Measurements from ENCODE around the gene SUN5.

SUN5 gene

DNA sequence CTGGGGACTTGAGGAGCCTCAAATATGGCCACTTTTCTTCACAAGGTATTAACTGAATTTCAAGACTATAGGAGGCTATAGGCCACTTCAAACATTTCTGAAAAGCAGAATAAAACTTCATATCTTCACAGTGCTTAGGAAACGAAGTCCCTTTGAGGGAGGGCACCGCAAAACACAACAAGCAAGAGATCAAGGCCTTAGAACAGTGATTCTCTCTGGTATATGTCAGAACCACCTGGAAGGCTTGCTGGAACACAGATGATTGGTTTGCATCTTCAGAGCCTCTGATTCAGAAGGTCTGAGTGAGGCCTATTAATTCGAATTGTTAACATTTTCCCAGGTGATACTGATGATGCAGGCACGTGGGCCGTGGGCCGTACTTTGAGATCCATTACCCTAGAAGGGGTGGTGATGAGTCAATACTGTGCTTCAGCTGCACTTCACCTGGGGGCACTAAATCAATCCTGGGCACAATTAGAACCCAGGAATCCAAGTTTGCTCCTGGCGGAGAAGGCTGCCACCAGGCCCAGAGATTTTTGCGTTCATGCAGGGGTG lies 10.7 kb downstream of the SUN5 start:
- no peak for DNase-seq (ENCODE audit: low read depth)

DNA sequence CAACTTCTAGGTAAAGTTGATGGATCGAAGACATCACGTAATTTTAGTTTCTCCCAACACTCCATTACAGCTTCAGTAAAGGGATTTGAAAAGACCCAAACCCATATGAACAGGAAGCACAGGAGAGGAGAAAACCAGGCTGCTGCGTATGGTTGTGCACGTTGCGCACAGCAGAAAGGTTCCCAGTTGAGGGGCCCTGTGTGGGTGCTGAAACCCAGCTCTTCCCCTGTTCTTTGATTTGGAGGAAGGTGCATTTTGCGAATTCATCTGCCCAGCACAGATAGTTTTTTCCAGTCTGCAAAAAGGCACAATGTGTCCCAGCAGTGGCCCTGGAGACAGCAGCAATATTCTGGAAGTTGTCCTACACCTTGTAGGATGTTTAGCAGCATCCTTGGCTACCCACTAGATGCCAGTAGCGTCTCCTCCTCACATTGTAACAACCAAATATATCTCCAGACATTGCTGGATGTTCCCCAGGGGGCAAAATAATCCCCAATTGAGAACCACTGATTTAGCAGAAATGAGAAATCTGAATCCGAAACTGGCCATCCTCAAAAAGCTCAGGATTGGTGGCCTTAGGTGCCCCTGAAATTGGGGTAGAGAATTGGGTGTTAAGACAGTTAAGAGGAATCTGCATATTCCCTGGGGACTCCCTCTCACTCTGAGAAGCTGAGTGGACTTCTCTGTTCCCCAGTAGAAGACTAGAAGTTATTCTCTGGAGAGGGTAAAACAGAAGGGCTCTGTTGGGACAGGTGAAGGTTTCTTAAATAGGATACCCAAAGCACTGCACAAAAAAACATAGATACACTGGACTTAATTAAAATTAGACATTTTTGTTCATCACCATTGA lies 12.2 kb downstream of the SUN5 start:
- DNase-seq (ENCODE audit: low read depth) = no peak

DNA sequence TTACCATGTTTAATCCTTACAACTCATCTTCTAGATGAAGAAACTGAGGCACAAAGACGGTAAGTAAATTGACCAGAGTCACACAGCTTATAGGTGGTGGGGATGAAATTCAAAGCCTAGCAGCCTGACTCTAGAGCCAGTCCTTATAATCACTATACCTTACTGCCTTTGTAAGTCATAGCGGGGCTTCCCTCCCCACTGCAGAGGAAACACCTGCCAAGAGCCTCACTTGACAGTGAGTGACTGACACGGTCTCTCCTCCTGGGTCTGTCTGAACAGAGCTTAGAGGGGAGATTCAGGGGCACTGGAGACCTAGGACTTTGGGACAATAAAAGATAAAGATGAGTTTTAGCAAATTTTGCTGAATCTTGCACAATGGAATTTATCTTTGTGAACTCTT lies 12.8 kb downstream of the SUN5 start:
- DNase-seq (ENCODE audit: low read depth) = no peak

DNA sequence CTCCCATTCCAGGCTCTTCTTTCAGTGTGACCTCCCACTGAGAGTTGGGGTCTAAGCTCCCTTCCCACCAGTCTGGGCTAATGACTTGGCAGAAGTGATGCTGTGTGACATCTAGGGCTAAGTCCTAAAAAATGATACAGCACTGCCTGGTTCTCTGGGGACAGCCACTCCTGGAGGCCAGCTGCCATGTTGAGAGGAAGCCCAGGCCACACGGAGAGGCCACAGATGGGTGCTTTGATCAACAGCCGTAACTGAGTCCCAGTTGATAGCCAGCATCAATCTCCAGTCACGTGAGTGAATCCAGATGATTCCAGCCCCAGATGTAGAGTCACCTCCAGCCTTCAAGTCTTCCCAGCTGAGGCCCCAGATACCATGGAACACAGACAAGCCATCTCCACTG lies 13.8 kb downstream of the SUN5 start:
- DNase-seq (ENCODE audit: low read depth) = no peak

DNA sequence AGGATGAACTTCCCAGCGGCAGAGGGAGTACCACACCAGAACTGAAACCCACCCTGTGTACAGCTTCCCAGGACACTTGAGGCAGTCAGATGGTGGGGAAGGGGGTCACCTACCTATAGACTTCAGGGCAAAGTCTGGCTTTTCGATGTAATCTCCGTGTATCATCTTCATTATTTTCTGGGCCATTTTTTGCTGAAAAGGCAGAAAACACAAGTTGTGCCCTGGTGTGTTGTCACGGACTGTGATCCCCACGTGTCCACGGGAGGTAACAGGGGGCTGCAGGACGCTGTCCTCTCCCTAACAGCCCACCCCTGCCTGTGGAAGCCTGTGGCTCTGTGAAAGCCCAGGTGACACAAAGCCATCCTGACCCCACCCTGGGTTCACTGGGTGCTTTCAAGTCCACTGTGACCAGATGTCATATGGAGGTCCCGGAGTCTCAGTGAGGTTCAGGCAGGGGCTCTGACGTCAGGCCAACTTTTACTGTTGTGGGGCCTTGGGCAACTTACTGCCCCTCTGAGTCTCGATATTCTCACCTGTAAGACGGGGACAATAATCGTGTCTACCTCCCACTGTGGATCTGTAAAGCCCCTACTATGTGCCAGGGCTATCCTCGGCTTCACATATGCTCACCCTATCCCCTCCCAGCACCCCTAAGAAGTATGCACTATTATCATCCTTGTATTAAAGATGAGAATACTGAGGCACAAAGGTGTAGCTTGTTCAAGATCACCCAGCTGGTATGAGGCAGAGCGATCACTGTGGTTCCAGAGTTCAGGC lies 14.5 kb downstream of the SUN5 start:
- DNase-seq (ENCODE audit: low read depth) = no peak

DNA sequence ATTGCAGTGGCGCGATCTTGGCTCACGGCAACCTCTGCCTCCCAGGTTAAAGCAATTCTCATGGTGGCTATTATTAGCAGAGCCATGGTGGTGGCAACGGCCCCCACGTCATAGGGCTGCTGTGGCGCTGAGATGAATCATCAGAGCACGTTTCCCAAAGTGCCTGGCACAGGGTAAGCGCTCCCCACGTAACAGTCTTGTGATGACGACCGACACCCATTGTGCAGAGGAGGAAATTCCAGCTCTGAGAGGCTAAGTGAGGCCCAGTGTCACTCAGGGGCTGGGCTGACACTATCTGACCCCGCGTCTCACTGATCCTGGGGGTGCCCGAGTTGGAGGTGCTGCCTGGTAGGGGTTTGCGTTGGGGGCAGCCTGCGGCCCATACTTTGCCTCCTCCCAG lies 16.2 kb downstream of the SUN5 start:
- DNase-seq (ENCODE audit: low read depth) = no peak

DNA sequence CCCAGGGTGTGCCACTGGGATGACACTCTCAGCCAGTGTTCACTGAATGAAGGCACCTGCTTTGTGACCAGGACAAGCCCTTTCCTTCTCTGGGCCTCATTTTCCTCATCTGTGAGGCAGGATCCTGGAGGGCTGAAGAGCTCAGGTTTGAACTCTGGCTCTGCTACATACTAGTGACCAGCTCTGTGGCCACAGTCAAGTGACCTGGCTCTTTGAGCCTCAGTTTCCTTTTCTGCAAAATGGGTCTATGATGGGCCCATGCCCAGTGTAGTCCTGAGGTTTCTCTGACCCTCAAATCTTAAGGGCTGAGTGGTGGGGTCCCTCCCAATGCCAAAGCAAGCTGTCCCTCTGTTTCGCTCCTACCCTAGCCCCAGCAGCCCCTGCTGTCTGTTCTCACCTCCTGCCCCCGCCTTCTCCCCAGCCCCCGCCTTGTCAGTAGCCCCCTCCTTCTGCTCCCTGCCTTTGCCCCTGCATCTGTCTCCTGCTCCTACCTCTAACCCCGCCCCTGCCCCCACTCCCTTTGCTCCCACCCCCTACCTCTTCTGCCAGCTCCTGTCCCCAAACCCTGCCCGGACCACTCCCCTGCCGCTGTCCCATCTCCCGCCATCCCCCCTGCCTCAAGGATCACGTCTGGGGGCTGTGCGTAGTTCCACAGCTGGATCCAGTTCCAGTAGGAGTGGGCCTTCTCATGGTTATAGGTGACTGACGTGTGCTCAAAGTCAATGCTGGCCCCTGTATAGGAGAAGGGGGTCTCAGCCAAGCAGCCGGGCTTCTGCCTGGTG lies 17.0 kb downstream of the SUN5 start:
- no peak for DNase-seq (ENCODE audit: low read depth)

DNA sequence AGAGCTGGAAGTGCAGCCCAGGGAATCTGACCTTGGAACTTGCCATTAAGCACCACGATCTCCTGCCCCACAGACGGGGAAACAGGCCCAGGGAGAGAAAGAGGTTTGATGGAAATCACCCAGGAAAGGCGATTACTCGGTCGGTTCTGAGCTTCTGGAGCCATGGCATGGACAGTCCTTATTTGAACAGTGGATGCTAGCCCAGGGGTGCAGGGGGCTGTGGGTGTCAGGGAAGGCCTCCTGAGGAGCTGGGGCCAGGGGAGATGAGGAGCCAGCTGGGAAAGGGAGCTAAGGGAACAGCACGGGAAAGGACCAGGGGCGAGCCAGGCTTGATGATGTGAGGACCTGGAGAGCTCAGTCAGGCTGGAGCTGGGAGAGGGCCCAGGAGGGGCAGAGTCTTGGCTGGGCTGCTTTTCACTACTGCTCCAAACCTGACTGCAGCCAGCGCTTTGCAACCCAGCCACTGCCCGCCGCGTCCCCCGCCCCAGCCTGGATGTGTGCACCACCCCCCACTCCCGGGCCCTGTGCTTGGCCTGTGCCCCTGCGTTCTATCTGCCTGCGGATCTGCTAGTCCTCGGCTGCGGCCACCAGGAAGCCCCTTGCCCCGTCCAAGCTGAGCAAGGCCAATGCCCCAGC lies 17.8 kb downstream of the SUN5 start:
- no peak for DNase-seq (ENCODE audit: low read depth)

DNA sequence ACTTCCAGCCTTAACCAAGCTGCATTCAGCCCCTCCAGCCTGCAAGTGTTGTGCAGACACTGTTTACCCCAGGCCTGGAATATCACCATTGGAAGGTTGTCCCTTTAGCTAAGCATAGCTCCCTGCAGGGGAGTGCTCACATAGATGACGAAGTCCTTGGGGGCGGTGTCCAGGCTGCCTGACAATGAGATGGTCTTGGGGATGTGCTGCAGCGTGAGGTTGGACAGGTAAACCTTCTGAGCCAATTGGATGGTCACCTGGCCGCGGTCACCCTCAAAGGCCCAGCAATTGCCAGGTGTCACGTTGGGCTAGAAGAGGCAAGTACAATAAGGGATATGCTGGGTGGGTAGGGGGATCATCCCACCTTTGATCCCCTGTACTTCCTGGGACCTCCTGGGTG lies 18.6 kb downstream of the SUN5 start:
- no peak for DNase-seq (ENCODE audit: low read depth)

DNA sequence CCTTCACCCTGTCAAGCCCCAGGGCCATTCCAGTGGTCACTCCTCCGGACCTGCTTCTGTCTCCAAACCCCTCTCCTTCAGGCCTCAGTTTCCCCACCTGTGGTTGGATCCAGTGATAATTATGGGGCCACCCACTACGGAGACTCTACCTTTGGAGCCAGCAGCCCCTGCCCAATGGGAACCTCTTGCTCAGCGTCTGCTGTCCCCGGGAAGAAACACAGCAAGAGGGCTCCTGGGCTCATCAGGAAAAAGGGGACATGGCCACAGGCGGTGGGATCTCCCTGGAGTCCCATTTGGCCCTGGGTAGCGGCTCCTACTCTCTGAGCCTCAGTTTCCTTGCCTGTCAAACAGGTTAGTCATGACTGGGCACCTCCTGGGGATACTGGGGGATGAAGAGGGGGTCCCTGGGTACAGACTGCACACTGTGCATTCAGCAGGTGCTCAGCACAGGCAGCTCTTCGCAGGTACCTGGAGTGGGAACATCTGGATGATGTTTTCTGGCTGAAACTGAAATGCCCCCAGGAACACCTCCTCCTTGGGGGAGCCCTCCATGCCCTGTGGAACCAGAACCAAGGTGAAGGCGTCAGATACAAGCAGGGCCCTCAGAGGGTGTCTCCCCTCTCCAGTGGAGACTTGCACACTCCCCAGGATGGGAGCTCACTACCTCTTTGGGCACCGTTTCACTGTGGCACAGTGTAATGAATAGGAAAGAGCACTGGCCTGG lies 19.4 kb downstream of the SUN5 start:
- DNase-seq (ENCODE audit: low read depth) = no peak

DNA sequence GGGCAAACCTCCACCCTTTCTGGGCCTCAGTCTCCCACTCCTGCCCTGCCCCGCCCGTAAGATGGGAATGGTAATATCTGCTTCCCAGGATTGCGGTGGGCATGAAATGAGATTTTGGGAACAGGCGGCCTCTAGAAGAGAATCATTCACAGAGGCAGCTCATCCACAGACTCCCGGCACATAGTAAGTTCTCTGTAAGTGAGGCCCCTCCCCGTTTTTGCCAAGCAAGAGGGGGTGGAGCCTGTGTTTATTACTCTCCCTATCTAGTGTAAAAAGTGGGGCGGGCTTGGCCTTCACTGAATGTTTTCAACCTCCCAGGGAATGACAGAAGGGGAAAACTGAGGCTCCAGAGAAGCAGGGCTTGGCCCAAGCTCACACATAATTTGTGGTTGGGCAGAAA lies 20.0 kb downstream of the SUN5 start:
- no peak for DNase-seq (ENCODE audit: low read depth)

DNA sequence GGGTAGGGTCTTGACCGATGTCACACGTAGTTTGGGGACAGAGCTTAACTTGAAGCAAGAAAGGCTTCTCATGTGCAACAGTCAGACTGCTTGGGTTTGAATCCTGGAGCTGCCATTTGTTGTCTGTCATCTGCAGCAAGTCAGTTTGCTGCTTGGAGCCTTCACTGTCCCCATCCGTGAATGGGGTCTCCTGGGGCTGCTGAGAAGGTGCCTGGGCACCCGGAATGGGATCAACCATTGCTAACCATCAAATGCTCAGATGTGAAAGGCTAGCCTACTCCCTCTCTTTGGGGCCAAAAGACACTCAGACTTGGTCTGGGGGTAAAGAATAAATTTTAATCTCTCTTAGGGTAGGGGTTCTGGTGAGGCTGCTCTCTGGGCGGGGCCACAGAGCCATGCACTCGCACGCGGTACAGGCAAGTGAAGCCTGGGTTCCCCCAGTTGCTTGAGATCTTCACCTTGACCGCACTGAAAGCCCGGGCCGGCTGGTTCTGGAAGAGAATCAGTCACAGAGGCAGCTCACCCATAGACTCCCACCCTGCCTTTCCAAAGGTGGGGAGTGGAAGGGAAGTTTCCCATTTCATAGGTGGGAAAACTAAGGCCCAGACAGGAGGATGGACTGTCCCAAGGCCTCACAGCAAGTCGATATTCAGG lies 20.6 kb downstream of the SUN5 start:
- no peak for DNase-seq (ENCODE audit: low read depth)

DNA sequence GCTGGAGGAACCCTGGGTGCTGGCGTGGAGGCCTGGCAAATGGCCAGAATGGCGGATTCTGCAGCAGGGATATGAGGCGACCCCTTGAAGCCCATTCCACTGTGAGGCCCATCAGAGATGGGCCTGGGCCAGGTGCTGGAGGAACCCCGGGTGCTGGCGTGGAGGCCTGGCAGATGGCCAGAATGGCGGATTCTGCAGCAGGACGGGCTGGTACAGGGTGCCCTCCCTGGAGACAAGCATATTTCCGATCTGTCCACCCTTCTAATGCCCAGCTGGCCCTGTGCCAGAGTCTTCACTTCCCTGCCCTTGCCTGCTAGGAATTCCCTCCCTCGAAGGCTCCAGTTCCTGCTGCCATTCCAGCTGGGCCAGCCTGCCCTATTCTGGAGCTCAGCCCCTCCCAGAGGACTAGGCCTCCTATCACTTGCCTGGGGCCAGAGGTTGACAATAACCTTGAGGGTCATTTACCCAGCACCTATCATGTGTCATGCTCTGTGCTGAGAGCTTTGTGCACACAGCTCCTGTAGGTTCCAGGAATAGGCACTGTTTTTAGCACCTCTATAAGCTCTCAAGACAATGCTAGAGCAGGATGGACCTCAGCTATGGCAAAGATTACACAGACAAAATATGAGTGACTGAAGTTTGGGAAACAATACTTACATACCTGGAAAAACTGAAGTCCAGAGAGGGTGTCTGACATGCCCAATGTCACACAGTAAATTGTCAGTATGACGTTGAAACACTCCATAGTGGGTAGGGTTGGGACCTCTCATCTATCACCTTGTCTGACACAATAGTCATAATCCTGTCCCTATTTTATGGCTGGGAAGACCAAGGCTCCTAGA lies 21.4 kb downstream of the SUN5 start:
- no peak for DNase-seq (ENCODE audit: low read depth)

DNA sequence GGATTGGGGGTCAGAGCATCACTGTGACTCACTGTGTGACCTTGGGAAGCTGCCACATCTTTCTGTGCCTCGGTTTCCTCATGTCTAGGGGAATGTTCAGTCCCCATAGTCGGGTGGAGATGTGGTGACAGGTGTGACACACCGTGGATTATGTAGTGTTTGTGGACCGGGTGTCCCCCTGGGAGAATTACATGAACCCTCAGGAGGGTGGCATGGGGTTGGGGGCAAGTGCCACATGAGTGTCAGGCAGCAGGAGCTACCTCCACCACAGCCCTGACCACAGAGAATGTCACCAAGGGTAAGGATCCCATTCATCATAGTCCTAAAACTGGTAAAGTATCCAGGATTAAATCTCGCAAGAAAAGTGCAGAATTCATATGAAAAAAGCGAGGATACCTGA lies 23.2 kb downstream of the SUN5 start:
- no peak for DNase-seq (ENCODE audit: low read depth)

DNA sequence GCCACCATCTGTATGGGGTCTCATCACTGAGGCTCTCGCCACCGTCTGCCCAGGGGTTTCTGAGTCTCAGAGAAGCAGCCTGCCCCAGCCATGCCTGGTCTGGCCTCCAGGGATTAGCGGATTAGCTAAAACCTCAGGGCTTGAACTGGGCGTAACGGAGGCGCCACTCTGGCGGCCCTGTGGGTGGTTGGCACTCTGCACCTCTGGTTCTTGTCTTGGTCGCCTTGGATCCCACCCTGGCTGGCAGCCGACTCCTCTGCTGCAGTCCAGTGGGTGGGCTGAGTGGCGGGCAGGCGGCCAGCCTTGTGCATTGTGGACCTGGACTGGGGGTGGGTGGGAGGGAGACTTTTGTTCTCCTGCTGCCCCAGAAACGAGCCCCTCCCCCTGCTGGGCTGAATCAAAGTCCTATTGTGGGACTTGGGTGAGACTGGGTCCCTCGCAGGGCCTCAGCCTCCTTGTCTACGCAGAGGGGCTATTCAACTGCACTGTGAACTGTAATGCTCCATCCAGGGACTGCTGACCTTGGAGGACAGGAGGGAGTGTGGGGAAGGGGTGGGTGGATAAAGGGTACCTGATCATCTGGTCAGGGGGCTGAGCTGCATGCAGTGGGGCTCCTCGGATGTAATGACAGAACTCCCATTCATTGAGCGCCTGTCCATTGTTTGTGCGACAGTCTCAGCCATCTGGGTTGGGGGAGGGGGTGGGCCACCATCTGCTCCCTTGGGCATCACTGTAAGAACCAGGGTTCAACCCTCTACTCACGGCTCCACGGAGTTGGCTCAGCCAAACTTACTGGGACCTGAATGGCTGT lies 23.9 kb downstream of the SUN5 start:
- peak; percentile 4 for DNase-seq (ENCODE audit: low read depth)

DNA sequence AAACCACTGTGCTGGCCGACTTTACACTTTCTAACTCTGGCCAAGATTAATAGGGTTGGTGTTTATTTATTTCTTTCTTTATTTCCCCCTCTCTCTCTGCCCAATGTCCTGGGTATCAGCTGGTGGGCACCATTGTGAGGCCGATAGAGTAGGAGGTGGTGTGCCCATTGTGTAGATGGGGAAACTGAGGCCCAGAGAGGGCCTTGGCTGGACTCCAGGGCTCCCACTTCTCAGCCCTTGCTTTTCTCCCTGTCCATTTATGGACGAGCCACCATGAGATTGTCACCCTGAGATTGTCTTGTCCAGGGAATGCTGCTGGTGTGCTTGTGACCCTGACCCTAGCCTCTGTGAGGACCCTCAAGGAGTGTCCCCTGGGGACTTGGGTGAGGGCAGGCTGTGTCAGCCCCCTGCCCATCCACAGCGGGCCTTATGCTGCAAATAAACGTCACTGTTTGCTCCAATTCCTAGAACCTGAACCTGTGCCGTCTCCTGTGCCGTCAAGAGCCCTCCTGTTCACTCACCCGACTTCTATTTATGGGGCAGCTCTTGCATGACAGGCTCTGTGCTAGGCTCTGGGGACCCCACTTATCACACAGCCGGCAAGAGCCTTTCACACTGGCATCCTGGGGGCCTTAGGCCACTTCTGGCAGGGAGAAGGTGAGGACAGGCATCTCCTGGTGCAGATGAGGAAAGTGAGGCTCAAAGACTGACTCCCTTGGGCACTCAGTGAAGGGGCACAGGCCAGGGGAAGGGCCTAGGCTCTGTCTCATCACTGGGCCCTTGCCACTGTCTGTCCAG lies 24.8 kb downstream of the SUN5 start:
- DNase-seq (ENCODE audit: low read depth) = no peak

DNA sequence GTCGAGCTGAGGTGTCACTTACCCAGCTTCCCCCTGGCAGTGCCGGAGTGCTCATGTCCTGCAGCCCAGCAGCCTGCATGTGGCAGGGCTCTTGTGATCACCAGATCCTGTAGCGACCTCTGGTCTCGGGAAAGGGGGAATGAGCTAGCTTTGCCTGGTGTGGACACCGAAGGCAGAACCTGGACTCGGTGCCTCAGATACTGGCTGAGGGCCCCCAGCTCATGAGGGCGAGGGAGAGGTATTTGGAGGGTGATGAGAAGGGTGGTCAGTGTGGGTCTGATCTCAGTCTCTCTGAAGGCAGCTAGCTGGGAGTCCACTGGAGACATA lies 26.3 kb downstream of the SUN5 start:
- no peak for DNase-seq (ENCODE audit: low read depth)

DNA sequence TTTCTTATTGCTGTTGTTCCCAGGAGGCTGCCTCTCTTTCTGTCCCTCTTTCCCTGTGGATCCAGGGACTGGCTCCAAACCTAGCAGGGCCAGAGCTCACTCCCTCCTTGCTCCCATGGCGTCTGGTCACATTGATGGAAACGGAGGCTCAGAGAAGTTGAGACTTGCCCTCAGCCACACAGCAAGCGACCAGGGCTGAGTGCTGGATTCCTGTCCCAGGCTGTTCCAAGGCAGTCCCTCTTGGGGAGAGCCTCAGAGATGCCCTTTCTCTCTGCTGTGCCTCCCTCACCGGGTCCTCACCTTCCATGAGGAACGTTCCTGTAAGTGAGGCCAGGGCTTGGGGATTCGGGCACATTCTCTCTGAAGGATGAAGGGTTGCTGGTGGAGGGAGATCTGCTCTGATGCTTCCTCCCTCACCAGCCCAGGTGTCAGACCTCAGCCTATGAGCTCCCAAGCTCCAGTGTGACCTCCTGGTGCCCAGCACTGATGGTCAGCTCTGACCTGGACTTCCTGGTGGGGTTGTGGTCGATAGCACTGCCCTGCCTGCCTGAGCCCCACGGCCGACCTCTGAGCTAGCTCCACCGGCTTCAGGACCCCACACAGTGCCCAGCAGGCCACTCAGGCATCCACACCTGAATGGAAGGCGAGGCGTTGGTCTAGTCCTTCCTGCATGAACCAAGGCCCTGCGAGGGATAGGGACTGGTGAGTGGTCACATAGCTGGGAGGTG lies 26.8 kb downstream of the SUN5 start:
- DNase-seq (ENCODE audit: low read depth) = no peak
